GM21381 (cell line): ENCODE data around the gene ITGAL.
"Not testable (repeated sequence)": the region's sequence is repeated elsewhere in the genome, so short reads cannot be mapped to it uniquely, and the experiment has no call there.

Experiments used
- ATAC-seq: cut with Tn5 transposase; IDR thresholded peaks from one replicate; pipeline ENCODE4 v1.9.1; 2021; ENCODE audit warnings: mild to moderate bottlenecking, moderate library complexity; ENCODE audit not compliant: unreplicated experiment

The ITGAL gene

GRCh38 chr16:30472328-30472942, at the start of gene ITGAL:
Gene ITGAL, plus strand, starts transcription at chr16:30472742. Its CDS starts 96 bp downstream, at chr16:30472838.
- ATAC-seq, result peak; percentile 48

- no peak for ATAC-seq
Measured at GRCh38 chr16:30428055-30428454, 44.5 kb upstream of the ITGAL start.

- peak; percentile 6 for ATAC-seq
Measured at GRCh38 chr16:30429418-30429677, 43.2 kb upstream of the ITGAL start.

GRCh38 chr16:30429678-30430427, 42.7 kb upstream of the ITGAL start, which contains the start of gene DCTPP1:
Gene DCTPP1, minus strand, starts transcription at chr16:30430030. Its CDS starts 50 bp downstream, at chr16:30429980.
- ATAC-seq, result peak; percentile 96

- ATAC-seq, result no peak
Measured at GRCh38 chr16:30430428-30430970, 42.0 kb upstream of the ITGAL start.

- no peak for ATAC-seq
Measured at GRCh38 chr16:30434852-30435251, 37.7 kb upstream of the ITGAL start.

GRCh38 chr16:30437511-30438046, 35.0 kb upstream of the ITGAL start:
- ATAC-seq, result no peak

- ATAC-seq, result no peak
Measured at GRCh38 chr16:30438835-30439234, 33.7 kb upstream of the ITGAL start.

- no peak for ATAC-seq
Measured at GRCh38 chr16:30439720-30440348, 32.7 kb upstream of the ITGAL start.

GRCh38 chr16:30443631-30444030, 28.9 kb upstream of the ITGAL start:
- ATAC-seq, result no peak

- no peak for ATAC-seq
Measured at GRCh38 chr16:30444231-30445148, 28.1 kb upstream of the ITGAL start.

- no peak for ATAC-seq
Measured at GRCh38 chr16:30445149-30445407, 27.5 kb upstream of the ITGAL start.

GRCh38 chr16:30445408-30446202, 26.9 kb upstream of the ITGAL start, which contains the start of gene SEPHS2:
Gene SEPHS2, minus strand, starts transcription at chr16:30445874. Its CDS starts 147 bp downstream, at chr16:30445727.
- peak; percentile 75 for ATAC-seq

GRCh38 chr16:30446203-30446595, 26.3 kb upstream of the ITGAL start:
- no peak for ATAC-seq

GRCh38 chr16:30447512-30448226, 24.9 kb upstream of the ITGAL start:
- no peak for ATAC-seq

- no peak for ATAC-seq
Measured at GRCh38 chr16:30449116-30449435, 23.5 kb upstream of the ITGAL start.

- not testable (repeated sequence) for ATAC-seq
Measured at GRCh38 chr16:30452709-30453580, 19.6 kb upstream of the ITGAL start.

- no peak for ATAC-seq
Measured at GRCh38 chr16:30456302-30456701, 16.2 kb upstream of the ITGAL start.
